Effector memory CD4-positive, alpha-beta T cell (primary cell): Measurements from ENCODE around the gene UMODL1.

Source experiments
- DNase-seq, 3 donors: peaks; one replicate each; pipeline ENCODE4 v3.0.0-alpha.2; 2020
- H3K27ac ChIP-seq: 2 replicates; pipeline ENCODE4 v1.7.0; 2013; ENCODE audit warnings: mild to moderate bottlenecking, low read length, moderate library complexity; ENCODE audit not compliant: insufficient read depth, poor library complexity, severe bottlenecking
- H3K27me3 ChIP-seq: replicated peaks from 2 replicates; pipeline ENCODE4 v1.7.0; 2013; ENCODE audit warnings: mild to moderate bottlenecking, low read length; ENCODE audit not compliant: insufficient read depth, control insufficient read depth, poor library complexity, severe bottlenecking
- H3K36me3 ChIP-seq: 2 replicates; pipeline ENCODE4 v1.7.0; 2013; ENCODE audit warnings: mild to moderate bottlenecking, low read length, moderate library complexity; ENCODE audit not compliant: control insufficient read depth, insufficient read depth
- H3K4me1 ChIP-seq: 2 replicates; pipeline ENCODE4 v1.7.0; 2013; ENCODE audit warnings: low read length, mild to moderate bottlenecking; ENCODE audit not compliant: control insufficient read depth, insufficient read depth, poor library complexity, severe bottlenecking
- H3K4me3 ChIP-seq: 2 replicates; pipeline ENCODE4 v1.7.0; 2013; ENCODE audit warnings: low read length, low read depth, mild to moderate bottlenecking; ENCODE audit not compliant: insufficient read depth, poor library complexity, severe bottlenecking
- H3K9me3 ChIP-seq: 2 replicates; pipeline ENCODE4 v1.7.0; 2013; ENCODE audit warnings: mild to moderate bottlenecking, low read length, moderate library complexity; ENCODE audit not compliant: control insufficient read depth

The UMODL1 gene

DNA sequence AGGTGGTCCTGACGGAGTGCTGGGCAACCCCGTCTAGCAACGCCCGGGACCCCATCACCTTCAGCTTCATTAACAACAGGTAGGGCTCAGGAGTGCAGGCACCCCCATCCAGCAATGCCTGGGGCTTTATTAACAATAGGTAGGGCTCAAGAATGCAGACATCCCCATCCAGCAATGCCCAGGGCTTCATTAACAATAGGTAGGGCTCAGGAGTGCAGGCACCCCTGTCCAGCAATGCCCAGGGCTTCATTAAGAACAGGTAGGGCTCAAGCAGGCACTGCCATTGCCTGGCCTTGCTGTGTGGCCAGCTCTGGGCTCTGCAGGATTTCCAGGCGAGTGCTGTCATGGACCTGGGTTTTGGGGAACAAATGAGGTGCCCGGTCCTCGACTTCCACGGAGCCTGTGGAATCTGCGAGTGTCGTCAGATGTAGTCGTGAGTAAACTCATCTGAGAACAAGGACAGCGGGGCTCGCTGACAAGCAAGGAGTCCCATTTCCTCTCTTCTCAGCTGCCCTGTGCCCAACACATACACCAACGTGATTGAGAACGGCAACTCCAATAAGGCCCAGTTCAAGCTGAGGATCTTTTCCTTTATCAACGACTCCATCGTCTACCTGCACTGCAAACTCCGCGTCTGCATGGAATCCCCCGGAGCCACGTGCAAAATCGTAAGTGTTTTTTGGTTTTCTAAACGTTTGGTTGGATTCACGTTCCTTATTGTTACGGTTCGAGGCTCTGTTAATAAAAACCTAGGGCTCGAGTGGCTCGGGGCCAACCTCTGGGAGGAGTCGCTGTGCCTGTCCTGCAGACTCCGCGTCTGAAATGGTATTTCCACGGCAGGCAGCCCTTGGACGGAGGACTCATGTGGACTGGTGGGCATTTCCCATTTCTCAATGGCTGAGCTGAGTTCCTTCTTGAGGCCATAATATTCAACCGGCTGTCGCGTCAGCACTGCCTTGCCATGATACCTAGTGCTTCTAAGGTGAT lies 56.3 kb downstream of the UMODL1 start:
- Histone ChIP-seq H3K27ac (no peak overlapping the region), H3K9me3 (no peaks in the 10 kb centered on the region), H3K4me3 (no peak overlapping the region), H3K4me1 (no peaks in the 10 kb centered on the region), H3K36me3 (no peaks in the 10 kb centered on the region), H3K27me3 (peaks cover 7% of the 10 kb centered on the region)
- DNase-seq, result no peak

DNA sequence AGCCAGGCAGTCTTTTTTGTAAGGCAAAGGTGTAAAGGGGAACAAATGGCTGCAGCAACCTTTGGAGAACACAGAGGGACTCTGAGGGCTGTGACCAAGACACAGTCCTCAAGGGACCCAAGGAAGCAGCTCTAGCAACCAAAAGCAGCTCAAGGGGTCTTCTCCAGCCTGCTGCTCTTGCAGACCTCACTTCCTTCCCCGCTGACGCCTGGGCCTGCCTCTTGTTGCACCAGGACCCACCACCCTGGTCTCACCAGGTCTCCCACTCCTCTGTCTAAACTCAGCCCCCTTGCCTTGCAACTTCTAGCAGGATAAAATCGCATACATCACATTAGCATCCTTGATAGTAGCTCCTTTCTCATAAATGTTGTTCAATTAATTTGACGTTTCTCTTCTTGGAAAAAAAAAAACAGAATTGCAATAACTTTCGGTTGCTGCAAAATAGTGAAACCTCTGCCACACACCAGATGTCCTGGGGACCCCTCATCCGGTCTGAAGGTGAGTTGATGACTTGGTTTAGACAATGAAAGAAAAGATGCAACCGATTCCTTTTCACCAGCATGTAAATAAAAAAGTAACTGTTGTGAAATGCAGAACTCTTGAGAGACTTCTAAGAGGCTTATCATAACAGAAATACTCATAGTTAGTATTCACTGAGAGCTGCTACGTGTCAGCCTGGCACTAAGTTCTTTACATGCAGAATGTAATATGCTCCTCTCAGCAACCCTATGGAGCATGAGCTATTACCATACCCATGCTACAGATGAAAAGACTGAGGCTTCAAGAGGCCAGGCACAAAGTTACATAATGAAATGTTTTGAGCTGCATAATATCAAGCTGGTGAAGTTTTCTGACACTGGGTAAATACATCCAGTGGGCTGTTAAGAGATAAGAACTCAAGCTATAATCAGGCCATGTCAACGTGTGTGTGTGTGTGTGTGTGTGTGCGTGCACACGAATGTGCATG lies 58.5 kb downstream of the UMODL1 start:
- H3K4me3 ChIP-seq, result no peak overlapping the region
- H3K9me3 ChIP-seq, result no peaks in the 10 kb centered on the region
- no peak overlapping the region for H3K27ac ChIP-seq
- peaks cover 5% of the 10 kb centered on the region for H3K27me3 ChIP-seq
- no peaks in the 10 kb centered on the region for H3K36me3 ChIP-seq
- no peaks in the 10 kb centered on the region for H3K4me1 ChIP-seq
- DNase-seq, result no peak

GRCh38 chr21:42130441-42130840 lies 59.3 kb downstream of the UMODL1 start:
- no peaks in the 10 kb centered on the region for H3K9me3 ChIP-seq
- H3K27me3 ChIP-seq, result peaks cover 2% of the 10 kb centered on the region
- no peak overlapping the region for H3K27ac ChIP-seq
- no peak for DNase-seq
- no peak overlapping the region for H3K4me3 ChIP-seq
- no peaks in the 10 kb centered on the region for H3K36me3 ChIP-seq
- no peaks in the 10 kb centered on the region for H3K4me1 ChIP-seq

GRCh38 chr21:42132183-42132582 lies 61.1 kb downstream of the UMODL1 start:
- H3K4me1 ChIP-seq, result no peaks in the 10 kb centered on the region
- H3K27me3 ChIP-seq, result no peaks in the 10 kb centered on the region
- no peak for DNase-seq
- H3K36me3 ChIP-seq, result no peaks in the 10 kb centered on the region
- H3K4me3 ChIP-seq, result no peak overlapping the region
- H3K27ac ChIP-seq, result no peak overlapping the region
- no peaks in the 10 kb centered on the region for H3K9me3 ChIP-seq

DNA sequence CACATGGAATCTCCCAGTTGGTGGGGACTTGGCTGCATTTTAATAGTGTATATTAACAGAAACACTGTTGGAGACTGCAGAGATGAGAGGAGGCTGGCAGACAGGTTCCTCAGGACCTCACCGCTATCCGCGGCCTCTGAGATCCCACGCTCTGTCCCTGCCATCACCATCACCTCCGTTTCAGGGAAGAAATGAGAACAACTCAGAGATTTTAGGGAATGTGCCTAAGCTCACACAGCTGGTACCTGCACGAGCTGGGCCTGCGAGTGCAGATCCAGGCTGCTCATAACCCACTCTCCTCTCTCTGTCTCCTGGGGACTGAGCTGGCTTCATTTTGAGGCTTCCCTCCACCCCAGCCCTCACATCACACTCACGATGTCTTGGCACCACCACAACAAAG lies 62.0 kb downstream of the UMODL1 start:
- Histone ChIP-seq H3K27me3 (no peaks in the 10 kb centered on the region), H3K27ac (no peak overlapping the region), H3K4me1 (no peaks in the 10 kb centered on the region), H3K9me3 (no peaks in the 10 kb centered on the region), H3K4me3 (no peak overlapping the region), H3K36me3 (no peaks in the 10 kb centered on the region)
- DNase-seq, result no peak

DNA sequence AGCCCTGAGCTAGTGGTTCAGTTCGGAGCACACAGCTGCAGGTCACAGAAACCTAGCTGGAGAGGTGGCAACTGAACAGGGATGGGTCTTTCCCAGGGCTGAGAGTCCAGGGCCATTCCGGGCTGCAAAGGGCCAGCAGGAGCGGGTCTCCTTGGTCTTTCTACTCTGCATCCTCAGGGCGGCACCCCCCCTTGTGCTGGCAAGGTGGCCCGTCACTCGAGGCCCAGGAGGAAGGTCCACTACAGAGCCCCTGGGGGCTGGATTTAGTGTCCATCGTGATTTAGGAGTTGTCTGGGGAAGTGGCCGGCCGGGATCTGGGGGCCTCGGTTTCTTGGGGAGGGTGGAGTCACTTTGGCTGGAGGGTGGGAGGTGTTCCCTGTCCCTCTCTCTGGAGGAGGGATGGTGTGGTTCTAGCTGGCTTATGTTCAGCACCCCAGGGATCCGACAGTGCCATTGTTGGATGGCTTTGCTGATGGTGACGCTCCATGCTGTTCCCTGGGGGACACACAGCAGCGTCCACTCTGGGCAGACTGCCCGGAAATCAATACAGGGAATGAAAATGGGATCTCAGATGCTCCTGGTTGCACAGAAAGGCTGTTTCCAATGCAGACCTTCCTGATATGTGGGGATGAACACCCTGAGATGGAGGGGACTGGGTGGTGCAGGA lies 64.4 kb downstream of the UMODL1 start:
- Histone ChIP-seq H3K36me3 (no peaks in the 10 kb centered on the region), H3K27me3 (no peaks in the 10 kb centered on the region), H3K4me1 (no peaks in the 10 kb centered on the region), H3K27ac (no peak overlapping the region), H3K4me3 (no peak overlapping the region), H3K9me3 (no peaks in the 10 kb centered on the region)
- DNase-seq, result no peak

DNA sequence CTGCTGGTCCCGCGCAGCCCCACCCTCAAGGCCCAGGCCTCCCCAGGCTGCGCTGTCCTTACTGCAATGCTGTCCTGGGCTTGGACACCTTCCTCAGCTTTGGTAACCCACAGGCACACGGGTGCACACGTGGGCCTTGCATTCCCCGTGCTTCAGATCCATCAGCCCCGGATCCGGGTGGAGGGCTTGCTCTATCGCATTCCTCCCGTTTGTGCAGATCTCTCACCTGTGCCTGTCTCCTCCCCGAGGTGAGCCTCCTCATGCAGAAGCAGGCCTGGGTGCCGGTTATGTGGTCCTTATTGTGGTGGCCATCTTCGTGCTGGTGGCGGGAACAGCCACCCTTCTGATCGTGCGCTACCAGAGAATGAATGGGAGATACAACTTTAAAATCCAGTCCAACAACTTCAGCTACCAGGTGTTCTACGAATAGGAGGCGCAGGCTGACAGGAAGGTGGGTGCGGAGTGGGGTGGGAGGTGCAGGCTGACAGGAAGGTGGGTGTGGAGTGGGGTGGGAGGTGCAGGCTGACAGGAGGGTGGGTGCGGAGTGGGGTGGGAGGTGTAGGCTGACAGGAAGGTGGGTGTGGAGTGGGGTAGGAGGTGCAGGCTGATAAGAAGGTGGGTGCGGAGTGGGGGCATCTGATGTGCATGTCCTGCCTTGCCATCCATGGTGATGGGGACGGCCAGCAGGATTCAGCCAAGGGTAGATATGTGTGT lies 66.2 kb downstream of the UMODL1 start:
- no peak for DNase-seq
- Histone ChIP-seq H3K27me3 (no peaks in the 10 kb centered on the region), H3K4me1 (no peaks in the 10 kb centered on the region), H3K36me3 (no peaks in the 10 kb centered on the region), H3K27ac (no peak overlapping the region), H3K4me3 (no peak overlapping the region), H3K9me3 (no peaks in the 10 kb centered on the region)

DNA sequence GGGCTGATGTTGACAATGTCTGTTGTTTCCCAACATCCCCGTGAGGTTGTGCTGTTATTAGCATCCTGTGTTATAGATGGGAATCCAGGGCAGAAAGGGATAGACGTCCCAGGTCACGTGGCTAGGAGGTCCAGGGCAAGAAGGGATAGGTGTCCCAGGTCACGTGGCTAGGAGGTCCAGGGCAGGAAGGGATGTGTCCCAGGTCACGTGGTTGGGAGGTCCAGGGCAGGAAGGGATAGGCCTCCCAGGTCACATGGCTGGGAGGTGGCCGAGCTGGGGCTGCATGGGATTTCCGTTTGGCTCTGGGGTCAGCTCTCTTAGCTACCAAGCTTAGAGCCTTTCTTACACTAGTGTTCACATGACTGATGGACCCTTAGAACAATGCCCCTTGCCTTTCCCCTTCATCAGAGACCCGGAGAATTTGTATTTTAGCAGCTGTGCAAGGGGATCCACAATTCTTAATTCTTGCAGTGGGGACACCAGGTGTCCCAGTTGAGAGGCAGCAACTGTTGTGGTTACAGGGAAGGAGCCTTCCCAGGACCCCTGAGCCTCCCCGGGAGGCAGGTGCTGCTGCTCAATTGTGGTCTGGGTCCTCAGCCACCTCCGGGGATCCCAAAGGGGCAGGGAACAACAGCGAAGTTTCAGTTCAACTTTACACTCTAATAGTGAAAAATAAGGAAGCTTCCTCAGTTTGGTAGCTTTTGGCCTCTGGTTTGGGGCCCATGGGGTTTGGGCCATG lies 69.2 kb downstream of the UMODL1 start:
- H3K36me3 ChIP-seq, result no peaks in the 10 kb centered on the region
- DNase-seq, result no peak

DNA sequence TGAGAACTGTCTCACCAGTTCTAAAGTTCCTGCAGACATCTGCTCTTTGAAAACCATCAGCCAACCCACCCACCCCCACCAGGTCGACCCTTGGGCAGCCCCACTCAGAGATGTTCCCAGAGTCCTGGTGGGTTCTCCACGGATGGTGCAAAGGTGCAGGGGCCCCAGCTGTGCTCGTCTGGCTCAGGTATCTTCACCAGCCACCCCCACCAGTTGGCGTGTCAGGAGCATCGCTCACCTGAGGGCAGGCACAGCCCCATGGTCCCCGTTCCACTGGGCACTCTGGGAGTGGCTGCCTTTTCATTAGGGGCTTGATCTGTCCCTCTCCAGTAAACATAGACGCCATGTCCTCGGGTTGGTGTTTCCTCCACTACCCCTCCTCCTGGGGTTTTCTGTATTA lies 70.5 kb downstream of the UMODL1 start:
- no peak for DNase-seq
- Histone ChIP-seq H3K27ac (no peak overlapping the region), H3K36me3 (no peaks in the 10 kb centered on the region), H3K9me3 (no peaks in the 10 kb centered on the region), H3K27me3 (no peaks in the 10 kb centered on the region), H3K4me3 (no peak overlapping the region), H3K4me1 (no peaks in the 10 kb centered on the region)

More for the DNA sequence above, 69.2 kb downstream of the UMODL1 start:
- Histone ChIP-seq H3K4me3 (no peak overlapping the region), H3K27me3 (no peaks in the 10 kb centered on the region), H3K4me1 (no peaks in the 10 kb centered on the region), H3K9me3 (no peaks in the 10 kb centered on the region), H3K27ac (no peak overlapping the region)
